Fibroblast of lung (primary cell): ENCODE measurements around the gene OR11G2.

ENCODE experiments used
- EZH2 ChIP-seq: IDR thresholded peaks from 2 replicates; pipeline ENCODE4 v1.5.1; 2012; ENCODE audit warnings: low read length, control low read depth, mild to moderate bottlenecking; ENCODE audit errors: missing control alignments
- TF ChIP-seq, protein P1 (sequence below), 2 donors: IDR thresholded peaks in 1 of 2; conservative IDR thresholded peaks in 1 of 2; 1 replicate in 1 of 2; 2 replicates in 1 of 2; pipeline ENCODE4 v1.5.1; 2011 to 2012; ENCODE audit warnings: low read length in 2 of 2, control low read depth in 1 of 2, inconsistent platforms in 1 of 2, low read depth in 1 of 2, mild to moderate bottlenecking in 1 of 2

DNA sequence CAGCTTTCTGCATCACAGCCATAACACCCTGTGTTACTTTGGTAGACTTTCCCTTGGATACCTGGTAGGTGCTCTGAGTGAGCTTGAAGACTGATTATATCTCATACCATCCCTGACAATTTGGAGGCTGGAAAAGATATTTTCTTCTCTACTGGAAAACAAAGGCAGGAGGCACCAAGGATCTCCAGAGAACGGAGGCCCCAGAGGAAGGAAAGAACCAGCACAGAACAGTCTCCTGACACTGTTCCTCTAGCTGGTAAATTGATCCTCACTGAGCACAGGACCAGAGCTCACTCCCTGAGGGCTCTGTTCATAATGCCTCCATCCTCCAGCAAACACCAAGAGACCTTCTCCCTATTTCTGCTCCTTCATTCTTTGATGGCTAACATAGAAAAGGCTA lies at the start of gene OR11G2:
- TF ChIP-seq, protein P1, sequence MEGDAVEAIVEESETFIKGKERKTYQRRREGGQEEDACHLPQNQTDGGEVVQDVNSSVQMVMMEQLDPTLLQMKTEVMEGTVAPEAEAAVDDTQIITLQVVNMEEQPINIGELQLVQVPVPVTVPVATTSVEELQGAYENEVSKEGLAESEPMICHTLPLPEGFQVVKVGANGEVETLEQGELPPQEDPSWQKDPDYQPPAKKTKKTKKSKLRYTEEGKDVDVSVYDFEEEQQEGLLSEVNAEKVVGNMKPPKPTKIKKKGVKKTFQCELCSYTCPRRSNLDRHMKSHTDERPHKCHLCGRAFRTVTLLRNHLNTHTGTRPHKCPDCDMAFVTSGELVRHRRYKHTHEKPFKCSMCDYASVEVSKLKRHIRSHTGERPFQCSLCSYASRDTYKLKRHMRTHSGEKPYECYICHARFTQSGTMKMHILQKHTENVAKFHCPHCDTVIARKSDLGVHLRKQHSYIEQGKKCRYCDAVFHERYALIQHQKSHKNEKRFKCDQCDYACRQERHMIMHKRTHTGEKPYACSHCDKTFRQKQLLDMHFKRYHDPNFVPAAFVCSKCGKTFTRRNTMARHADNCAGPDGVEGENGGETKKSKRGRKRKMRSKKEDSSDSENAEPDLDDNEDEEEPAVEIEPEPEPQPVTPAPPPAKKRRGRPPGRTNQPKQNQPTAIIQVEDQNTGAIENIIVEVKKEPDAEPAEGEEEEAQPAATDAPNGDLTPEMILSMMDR (conservative IDR thresholded peaks at IDR 0.05 in 1 of 2, IDR thresholded peaks at IDR 0.05 in 1 of 2; ENCODE audit: low read depth in 1 of 2, low read length in 2 of 2) = no peak
- TF ChIP-seq EZH2 = no peak
